LoVo (cell line): ENCODE measurements around the gene HUWE1.
A peak's percentile ranks its signal among the peaks of the same experiment; 100 is the strongest.

Experiments used
- DNase-seq: peaks from one replicate; pipeline ENCODE4 v3.0.0-alpha.2; 2016; ENCODE audit warnings: low spot score

Gene HUWE1

GRCh38 chrX:53684415-53685192, 1.9 kb downstream of the HUWE1 start:
- no peak for DNase-seq

GRCh38 chrX:53683556-53684414, 2.7 kb downstream of the HUWE1 start:
- peak; percentile 96 for DNase-seq

DNA sequence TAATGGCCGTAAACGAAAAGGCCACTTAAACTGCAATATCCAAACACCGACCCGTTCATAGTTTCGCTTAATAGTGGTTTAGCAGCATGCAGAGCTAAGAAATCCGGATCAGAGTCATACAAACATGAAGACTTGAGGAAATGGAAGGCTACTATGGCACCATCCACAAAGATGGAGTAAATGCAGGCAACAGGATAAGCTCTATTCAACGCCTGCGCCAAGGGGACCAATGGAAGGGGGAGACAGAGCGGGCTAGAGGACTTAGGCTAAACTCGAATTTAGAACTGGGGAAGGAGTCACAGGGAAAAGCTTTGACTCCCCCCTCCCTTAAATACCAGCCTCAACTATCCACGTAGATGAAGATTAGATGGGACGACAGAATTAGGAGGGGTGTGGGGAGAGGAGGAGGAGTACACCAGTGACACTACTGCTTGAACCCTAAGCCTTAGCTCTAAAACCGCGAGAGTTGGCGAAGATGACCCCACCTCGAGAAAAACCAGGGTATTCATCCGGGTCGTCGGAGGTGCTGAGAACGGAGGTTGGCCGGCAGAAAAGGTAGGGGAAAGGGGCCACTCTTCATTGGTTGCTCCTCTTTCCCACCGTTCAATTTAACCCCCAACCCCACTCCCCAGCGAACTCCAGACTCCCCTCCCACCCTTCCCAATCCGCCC, 3.5 kb downstream of the HUWE1 start:
- DNase-seq: peak; percentile 31

- no peak for DNase-seq
Observed at GRCh38 chrX:53681661-53682060, 4.9 kb downstream of the HUWE1 start.

GRCh38 chrX:53678667-53679066, 7.9 kb downstream of the HUWE1 start:
- DNase-seq: no peak

- no peak for DNase-seq
Observed at GRCh38 chrX:53677286-53677685, 9.2 kb downstream of the HUWE1 start.

DNA sequence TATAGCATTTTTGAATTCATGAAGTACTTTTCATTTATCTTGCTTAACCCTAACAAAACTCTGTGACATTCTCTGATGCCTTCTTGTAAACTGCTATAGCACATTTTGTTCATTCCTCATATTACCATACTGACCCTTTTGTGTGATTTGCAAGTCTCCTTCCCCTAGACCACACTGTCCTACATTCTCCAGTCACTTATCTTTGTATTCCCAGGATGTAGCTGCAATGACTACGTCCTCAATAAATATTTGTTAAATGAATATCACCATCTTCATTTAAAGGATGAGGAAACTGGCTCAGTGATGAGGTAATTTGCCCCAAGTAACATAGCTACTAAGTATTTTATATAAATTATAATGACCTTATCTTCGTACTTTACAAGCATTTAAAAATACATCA, 11.9 kb downstream of the HUWE1 start:
- DNase-seq: no peak

GRCh38 chrX:53669258-53669657, 17.3 kb downstream of the HUWE1 start:
- DNase-seq: no peak

DNA sequence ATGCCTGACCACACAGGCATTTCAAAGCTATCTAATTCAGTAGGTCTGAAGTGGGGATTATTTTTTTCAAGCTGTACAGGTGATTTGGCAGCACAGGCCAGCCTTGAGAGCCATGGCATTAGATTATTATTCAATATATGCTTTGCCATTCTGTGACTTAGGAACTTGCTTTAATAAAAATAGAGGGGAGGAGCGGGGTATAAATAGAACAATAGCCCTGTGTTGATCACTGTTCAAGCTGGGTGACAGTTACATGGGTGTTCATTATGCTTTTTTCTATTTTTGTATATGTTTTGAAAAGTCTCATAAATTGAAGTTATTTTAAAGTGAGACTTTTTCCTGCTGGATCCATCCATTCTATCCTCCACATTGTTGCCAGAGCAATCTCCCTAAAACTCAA, 20.3 kb downstream of the HUWE1 start:
- DNase-seq: no peak

- DNase-seq: no peak
Observed at GRCh38 chrX:53660004-53660403, 26.5 kb downstream of the HUWE1 start.

DNA sequence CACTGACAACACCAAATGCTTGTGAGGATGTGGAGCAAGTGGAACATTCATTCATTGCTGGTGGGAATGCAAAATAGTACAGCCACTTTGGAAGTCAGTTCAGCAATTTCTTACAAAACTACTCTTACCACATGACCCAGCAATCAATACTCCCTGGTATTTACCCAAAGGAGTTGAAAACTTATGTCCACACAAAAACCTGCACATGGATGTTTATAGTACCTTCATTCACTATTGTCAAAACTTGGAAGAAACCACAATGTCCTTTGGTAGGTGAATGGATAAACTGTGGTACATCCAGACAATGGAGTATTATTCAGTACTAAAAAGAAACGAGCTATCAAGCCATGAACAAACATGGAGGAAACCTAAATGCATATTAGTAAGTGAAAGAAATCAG, 27.5 kb downstream of the HUWE1 start:
- no peak for DNase-seq

DNA sequence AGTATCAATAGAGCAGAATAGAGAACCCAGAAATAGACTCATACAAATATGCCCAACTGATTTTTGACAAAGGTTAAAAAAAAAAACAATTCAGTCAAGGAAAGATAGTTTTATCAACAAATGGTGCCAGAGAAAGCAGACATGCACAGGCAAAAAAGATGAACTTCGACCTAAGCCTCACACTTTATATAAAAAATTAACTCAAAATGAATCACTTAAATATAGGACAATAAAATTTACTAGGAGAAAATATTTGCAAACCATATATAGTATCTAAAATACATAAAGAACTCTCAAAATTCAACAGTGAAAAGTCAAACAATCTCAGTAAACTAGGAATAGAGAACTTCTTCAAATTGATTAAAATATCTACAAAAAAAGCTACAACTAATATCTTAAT, 29.7 kb downstream of the HUWE1 start:
- no peak for DNase-seq

GRCh38 chrX:53654376-53654775, 32.1 kb downstream of the HUWE1 start:
- no peak for DNase-seq

DNA sequence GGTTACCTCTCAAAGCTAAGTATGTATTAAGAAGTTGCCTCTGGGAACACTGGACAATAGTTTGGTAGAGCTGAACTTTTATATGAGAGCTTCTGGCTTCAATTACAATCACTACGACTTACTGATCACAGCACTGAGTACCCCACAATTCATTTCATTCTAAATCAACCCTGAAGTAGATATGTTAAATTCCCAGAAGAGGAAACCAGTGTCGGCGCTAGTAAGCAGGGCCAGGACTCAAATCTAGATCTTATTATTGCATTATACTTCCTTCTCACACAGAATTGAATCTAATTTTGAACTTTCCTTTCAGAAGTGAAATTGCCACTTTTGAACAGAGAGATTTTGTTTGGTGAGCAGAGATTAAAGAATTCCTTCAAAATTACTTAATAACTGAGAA, 41.8 kb downstream of the HUWE1 start:
- no peak for DNase-seq

GRCh38 chrX:53642337-53642736, 44.2 kb downstream of the HUWE1 start:
- no peak for DNase-seq

- DNase-seq: no peak
Observed at GRCh38 chrX:53639257-53639656, 47.3 kb downstream of the HUWE1 start.

GRCh38 chrX:53637479-53637878, 49.0 kb downstream of the HUWE1 start:
- no peak for DNase-seq

DNA sequence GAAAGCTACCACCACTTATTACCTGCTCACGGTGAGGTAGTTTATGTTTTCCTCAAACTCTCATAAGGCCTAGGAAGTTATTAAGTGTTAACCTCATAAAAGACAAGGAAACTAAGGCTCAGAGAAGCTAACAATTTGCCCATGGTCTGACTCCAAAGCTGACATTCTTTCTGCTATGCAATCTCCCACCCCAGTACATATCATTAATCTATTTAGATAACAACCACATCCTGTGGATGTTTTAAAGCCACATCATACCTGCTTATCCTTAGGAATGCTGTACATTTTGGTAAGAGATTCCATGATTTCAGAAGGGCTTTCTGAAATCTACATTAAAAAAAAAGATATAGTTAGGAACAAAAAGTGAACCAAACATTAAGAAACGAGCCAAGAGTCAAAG, 55.4 kb downstream of the HUWE1 start:
- no peak for DNase-seq

DNA sequence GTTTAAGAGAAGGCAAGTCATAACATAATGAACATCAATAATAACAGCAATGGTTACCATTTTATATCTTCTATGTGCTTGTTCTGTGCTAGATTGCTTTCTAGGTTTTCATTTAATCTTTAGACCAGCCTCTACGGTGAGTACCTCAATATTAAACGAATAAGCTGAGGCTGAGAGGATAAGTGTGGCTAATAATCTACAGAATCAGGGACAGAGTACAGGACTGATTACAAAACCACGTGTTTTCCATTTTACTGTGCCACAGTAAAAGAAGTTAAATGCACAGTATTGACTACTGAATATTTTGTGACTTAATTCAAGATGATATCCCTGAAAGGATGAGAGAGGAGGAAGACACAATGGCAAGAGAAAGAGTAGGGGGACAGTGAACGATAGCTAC, 56.3 kb downstream of the HUWE1 start:
- DNase-seq: no peak

GRCh38 chrX:53622431-53622830, 64.1 kb downstream of the HUWE1 start:
- DNase-seq: no peak

- DNase-seq: no peak
Observed at GRCh38 chrX:53621418-53621986, 65.0 kb downstream of the HUWE1 start.

DNA sequence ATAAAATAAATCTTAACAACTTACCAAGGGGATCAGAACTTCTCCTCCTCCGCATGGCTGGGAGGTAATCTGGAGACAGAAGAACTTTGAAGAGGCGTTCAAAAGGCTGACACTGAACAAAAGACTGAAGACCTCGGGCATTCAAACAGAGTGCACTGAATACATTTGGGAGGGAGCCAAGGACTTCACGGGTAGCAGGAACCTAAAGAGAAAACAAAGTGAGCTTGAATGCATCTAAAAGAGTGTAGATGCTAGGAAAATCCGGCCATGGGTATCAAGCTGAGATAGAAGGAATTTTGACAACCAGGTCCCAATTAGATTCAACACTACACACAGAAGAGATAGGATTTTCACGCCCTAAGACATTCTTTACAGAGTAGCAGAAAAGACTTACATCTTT, 69.6 kb downstream of the HUWE1 start:
- DNase-seq: no peak

- DNase-seq: no peak
Observed at GRCh38 chrX:53606456-53606855, 80.1 kb downstream of the HUWE1 start.
